Right ventricle myocardium superior (tissue), 1 donor: ENCODE data around the gene ATP10A. TPM values are rescaled to one million over a fixed set of nuclear protein-coding genes. Genes with fewer than 3 reads are reported as not detected.
A peak's percentile ranks its signal among the peaks of the same experiment; 100 is the strongest.

Experiments
- ATAC-seq: fragments of 200-7000 bp; cut with Tn5 transposase; one replicate; pipeline ENCODE4 v1.9.1; 2020; ENCODE audit warnings: mild to moderate bottlenecking; ENCODE audit not compliant: poor library complexity
- DNase-seq: peaks from one replicate; pipeline ENCODE4 v3.0.0-alpha.2; 2020
- intact Hi-C: fragments of 100-400 bp; cut with DNase I; formaldehyde crosslinking; loops from one replicate; pipeline ENCODE4 v1.11.2; 2022
- long read RNA-seq: library from polyadenylated mRNA; unstranded; transcript quantifications from one replicate; pipeline ENCODE4 v2.0.0, GENCODE V29; 2021
- total RNA-seq: library from RNA; stranded (reverse); fragmentation: NEBNext Ultra II Directional; extraction: Animal tissue kit (Norgen Biotek cat#: 25700); gene quantifications from one replicate; pipeline ENCODE4 v1.2.1, GENCODE V29; 2021
- donor health status: DM: no; HTN: yes; CAD: no; lungs with severe emphysema.

The ATP10A gene, protein sequence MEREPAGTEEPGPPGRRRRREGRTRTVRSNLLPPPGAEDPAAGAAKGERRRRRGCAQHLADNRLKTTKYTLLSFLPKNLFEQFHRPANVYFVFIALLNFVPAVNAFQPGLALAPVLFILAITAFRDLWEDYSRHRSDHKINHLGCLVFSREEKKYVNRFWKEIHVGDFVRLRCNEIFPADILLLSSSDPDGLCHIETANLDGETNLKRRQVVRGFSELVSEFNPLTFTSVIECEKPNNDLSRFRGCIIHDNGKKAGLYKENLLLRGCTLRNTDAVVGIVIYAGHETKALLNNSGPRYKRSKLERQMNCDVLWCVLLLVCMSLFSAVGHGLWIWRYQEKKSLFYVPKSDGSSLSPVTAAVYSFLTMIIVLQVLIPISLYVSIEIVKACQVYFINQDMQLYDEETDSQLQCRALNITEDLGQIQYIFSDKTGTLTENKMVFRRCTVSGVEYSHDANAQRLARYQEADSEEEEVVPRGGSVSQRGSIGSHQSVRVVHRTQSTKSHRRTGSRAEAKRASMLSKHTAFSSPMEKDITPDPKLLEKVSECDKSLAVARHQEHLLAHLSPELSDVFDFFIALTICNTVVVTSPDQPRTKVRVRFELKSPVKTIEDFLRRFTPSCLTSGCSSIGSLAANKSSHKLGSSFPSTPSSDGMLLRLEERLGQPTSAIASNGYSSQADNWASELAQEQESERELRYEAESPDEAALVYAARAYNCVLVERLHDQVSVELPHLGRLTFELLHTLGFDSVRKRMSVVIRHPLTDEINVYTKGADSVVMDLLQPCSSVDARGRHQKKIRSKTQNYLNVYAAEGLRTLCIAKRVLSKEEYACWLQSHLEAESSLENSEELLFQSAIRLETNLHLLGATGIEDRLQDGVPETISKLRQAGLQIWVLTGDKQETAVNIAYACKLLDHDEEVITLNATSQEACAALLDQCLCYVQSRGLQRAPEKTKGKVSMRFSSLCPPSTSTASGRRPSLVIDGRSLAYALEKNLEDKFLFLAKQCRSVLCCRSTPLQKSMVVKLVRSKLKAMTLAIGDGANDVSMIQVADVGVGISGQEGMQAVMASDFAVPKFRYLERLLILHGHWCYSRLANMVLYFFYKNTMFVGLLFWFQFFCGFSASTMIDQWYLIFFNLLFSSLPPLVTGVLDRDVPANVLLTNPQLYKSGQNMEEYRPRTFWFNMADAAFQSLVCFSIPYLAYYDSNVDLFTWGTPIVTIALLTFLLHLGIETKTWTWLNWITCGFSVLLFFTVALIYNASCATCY (N-terminal part only)
- total RNA-seq: 0.75 TPM
- long read RNA-seq: 0 reads

DNA sequence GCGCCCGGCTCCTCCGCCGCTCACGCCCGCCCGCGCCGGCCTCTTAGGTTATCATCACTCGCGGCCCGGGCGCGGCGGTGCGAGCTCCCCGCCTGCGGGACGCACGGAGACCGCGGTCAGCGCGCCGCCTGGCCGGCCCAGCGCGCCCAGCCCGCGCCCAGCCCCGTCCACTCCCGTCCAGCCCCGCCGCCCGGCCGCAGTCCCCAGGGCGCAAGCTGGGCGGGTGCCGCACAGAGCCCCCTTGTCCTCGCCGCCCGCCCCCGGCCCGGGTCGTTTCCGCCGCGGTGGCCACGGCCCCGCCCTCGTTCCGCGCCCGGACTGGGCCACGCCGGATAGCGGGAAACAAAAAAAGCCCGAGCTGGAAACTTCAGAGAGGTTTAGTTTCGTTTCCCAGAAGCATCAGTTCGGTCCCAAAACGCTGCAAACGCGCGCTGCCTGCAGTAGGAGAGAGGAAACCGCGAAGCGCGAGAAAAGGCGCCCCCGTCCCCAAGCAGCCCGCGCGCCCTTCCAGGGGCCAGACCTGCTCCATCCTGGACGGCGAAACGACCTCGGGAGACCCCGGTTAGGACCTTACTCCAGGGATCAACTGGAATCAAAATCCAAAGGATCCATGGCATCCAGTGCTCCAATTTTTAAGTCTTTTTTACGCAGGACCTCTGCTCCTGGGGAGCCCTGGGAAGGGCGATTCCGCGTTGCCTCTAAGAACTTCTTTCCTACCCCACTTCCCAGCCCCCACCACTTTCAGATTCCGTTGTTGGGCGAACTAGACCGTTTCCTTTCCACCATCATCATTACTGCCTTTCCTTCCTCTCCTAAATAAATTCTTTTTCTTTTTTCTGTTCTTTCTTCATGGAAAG is at the start of gene ATP10A:
TSS of gene ATP10A (minus strand) at position 217 of the 857 bp plus-strand sequence. CDS start 231 bp downstream, outside the sequence.
- intact Hi-C loops: no loop called here
- ATAC-seq (peak; percentile 56), DNase-seq (no peak)

DNA sequence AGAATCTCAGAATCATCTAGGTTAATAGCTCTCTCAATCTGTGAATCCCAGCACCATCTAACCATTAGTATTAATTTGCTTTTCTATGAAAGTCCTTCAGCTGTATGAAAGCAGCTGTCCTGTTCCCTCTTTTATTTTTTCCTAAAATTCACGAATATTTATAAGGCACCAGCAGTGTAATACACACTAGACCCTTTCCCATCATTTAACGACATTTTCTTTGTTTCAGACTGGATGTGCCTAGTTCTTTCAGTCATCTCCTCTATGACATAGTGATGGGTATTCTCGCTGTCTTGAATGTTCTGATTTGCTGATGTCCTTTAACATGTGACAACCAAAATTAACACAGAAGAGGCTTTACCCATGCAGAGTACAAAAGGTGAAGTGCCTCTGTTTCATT is 48.9 kb upstream of the ATP10A start:
- ATAC-seq (no peak), DNase-seq (no peak)
- intact Hi-C loops: no loop called here

- DNase-seq (no peak), ATAC-seq (no peak)
- intact Hi-C loops: no loop called here
These were observed 47.7 kb upstream of the ATP10A start for GRCh38 chr15:25910832-25911231.

DNA sequence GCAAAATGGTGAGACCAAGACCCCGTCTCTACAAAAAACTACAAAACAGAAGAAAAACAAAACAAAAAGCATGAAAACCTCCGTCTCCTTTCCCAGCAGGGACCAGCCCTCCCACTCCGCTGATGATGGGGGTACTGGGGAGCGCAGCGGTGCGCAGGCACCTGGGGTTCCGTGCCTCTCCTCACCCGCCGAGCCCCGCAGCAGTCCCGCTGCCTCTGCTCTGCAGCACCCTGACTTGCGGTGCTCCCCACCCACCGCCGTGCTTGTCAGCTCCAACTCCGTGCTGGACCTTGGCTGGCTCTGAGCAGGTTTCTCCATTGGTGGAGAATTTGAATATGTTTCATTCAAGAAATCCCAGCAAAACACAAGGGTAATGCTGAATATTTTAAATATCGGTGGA is 46.7 kb upstream of the ATP10A start:
- intact Hi-C loops: no loop called here
- no peak for DNase-seq
- no peak for ATAC-seq

- intact Hi-C loops: no loop called here
- DNase-seq: no peak
These were observed 46.2 kb upstream of the ATP10A start for GRCh38 chr15:25909325-25909724.

DNA sequence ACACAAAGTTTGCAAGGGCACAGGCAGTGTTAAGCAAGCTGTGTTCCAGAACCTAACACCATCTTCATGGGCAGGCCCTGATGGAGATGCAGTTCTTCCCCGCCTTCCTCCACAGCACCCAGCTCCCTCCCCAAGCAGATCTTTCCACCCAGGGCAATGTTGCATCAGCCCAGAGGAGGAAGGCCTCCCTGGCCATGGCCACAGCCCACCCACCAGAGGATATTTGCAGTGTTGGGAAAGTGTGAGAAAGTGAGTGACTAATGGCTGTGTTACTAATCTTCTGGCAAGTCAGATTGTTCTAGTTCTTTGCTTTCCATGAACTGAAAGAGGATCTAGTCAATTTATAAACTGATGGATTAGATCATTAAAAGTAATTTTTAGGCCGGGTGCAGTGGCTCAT is 42.0 kb upstream of the ATP10A start:
- intact Hi-C loops: no loop called here
- DNase-seq (no peak), ATAC-seq (no peak)

More at GRCh38 chr15:25909325-25909724, 46.2 kb upstream of the ATP10A start:
- ATAC-seq: no peak

GRCh38 chr15:25903024-25903581 is 40.0 kb upstream of the ATP10A start:
- intact Hi-C loops: no loop called here
- DNase-seq (no peak), ATAC-seq (no peak)

DNA sequence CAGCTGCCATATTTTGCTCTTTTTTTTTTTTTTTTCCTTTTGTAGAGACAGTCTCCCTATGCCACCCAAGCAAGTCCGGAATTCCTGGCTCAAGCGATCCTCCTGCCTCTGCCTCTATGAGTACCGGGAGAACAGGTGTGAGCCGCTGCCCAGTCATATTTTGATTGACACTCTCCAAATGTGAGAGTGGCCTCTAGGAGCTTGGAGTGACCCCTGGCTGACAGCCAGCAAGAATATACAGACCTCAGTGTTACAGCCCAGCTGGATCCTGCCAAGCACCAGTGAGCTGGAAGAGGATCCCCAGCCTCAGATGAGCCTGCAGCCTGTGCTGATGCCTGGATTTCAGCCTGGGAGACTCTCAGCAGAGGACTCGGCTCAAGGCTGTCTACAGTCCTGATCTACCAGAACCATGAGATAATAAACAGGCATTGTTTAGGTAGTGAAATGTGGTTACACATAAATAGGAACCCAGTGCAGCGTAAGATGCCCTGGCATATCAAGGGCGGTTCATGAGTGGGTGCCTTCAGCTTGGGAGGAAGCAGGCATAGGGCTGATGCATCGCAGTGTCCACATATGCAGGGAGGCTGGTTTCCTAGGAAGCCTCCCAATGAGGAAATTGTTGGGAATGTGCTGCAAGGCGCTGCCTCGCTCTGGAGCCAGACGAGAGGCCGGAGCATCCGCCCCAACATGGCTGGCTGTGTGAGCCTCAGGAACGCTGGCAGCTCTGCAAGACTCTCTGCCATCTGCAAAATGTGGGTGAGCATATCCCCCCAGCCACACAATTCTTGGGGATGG is 38.9 kb upstream of the ATP10A start:
- intact Hi-C loops: no loop called here

DNA sequence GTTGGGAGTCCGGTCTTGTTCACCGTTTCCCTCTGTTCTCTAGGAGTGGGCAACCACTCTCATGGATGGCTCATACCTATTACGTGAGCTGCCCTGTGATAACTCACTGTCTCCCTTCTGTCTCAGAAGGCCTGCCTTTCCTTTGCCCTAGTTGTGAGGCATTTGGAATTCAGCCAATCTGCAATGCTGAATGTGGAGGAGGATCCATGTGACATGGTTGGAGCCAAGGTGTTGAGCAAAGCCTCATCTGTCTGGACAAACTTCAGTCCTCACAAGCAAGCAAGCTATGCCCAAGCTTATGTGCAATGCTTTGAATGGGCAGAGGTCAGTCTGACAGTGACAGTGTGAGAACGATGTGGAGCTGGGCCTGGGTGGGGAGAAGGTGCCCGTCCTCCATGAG is 37.8 kb upstream of the ATP10A start:
- intact Hi-C loops: no loop called here
- no peak for DNase-seq
- no peak for ATAC-seq

More for the DNA sequence above, 38.9 kb upstream of the ATP10A start:
- ATAC-seq (no peak), DNase-seq (no peak)

DNA sequence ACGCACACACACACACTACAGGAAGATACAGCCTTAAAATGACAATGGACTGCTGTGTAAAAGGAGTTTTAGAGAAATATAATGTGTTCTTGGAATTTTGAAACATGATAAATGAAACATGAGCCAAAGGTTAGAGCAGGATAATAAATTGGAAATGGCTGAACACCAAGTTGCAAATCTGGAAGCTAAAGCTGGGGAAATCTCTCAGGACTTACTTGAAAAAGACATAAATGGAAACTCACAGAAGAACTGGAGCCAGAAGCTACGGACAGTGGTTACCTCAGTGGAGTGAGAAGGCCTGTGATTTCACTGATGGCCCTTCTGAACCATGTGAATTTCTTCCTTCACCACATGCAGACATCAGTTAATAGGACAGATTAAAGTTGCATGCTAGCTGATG is 37.3 kb upstream of the ATP10A start:
- intact Hi-C loops: no loop called here
- ATAC-seq: no peak
- no peak for DNase-seq

- intact Hi-C loops: no loop called here
- DNase-seq: no peak
- ATAC-seq: no peak
These were observed 36.7 kb upstream of the ATP10A start for GRCh38 chr15:25899870-25900269.

DNA sequence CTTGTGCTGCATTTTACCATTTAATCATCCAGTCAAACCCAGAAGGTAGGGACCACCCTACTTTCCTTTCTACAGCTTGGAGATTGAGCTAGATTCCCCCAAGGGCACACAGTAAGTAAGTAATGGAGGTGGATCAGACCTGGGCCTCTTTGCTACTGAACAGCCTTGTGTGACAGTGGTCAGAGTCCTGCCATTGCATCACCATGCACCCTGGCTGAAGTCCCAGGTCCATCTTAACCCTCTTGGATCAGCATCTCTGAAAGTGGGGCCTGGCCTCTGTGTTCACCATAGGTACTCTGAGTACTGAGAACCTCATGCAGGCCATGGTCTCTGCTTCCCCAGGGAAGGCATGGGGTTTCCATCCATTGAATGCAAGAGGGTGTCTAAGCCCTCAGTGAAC is 34.5 kb upstream of the ATP10A start:
- intact Hi-C loops: no loop called here
- ATAC-seq (no peak), DNase-seq (no peak)

DNA sequence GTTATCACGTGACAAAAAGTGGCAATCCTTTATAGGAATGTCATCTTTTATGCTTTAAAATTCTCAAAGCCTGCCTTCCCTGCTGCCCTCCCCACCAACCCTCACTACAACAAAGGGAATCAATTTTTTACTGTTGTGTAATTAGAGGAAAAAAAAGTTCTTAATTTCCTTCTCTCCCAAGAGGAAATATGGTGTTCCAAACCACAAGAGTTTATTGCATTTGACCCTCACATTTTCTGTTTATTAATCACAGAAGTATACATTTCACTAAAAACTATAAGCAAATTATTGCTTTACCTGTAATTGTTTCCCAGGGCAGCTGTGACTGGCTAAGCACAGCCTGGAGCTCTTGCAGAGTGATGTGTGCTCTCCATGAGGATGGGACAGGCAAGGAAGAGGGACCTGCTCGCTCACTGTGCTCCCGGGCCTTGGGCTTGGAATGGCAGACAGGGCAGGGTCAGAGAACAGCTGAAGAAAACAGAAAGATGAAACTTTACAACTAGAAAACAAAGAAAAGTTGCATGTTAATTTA is 31.3 kb upstream of the ATP10A start:
- ATAC-seq (no peak), DNase-seq (no peak)
- intact Hi-C loops: no loop called here

DNA sequence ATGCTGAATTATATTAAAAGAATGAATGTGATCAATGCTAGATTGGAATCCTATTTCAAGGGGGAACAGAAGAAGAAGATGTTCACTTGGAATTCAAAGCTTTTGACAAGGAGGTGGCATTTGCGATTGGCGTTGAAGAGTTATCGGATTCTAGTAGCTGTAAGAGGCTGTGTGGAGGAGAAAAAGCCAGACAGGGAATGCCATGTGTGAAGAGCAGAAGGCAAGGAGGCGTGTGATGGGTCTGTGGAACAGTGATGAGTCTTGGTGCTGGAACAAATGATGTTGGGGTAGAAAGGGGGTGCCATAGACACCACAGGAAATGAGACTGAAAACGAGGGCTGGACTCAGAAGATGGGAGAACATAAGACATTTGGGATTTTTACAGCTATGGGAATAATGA is 30.5 kb upstream of the ATP10A start:
- intact Hi-C loops: no loop called here
- ATAC-seq (no peak), DNase-seq (no peak)

DNA sequence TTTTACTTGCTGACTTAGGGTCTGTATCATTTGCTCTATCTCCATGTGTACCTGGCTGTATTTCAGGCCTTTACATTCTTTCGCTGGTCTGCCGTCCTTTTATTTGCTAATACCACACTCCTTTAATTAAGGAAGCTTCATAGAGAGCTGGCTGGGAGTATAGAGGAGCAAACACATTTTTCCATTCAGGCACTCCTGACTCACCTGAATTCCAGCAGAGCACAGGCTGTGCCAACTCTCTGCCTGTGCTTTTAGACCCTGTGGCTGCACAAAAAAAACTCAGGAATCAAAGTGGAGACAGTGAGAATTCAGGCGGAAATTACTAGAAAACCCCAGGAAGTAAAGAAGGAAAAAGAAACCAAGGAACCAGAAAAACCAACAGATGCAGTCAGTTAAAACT is 29.0 kb upstream of the ATP10A start:
- DNase-seq (no peak), ATAC-seq (no peak)
- intact Hi-C loops: no loop called here

DNA sequence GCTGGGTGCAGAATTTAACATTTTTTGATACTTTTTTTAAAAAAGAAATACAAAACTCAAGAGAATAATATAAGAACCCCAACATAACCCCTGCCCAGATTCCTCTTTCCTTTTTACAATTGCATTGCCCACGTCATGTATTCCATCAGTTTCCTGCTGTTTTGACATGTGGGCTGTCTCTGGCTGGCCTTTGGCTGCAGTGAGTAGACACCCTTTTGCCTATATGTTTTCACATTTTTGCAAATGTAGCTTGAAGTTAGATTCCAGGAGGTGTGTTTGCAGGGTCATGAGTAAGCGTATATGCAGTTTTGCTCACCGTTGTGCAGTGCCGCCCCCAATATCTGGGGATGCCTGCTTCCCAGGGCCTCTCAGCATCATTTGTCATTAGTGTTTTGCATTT is 28.0 kb upstream of the ATP10A start:
- DNase-seq (no peak), ATAC-seq (no peak)
- intact Hi-C loops: no loop called here

- intact Hi-C loops: no loop called here
- DNase-seq (no peak), ATAC-seq (no peak)
These were observed 27.4 kb upstream of the ATP10A start for GRCh38 chr15:25890529-25890928.
